Stomach (tissue), 9 donors: ENCODE results near the gene EPN2. TPM values are rescaled to one million over a fixed set of nuclear protein-coding genes. Genes with fewer than 3 reads are reported as not detected.
A peak's percentile ranks its signal among the peaks of the same experiment; 100 is the strongest.

Experiments used
- DNase-seq, 2 donors: peaks; one replicate each; pipeline versions ENCODE4 v3.0.0 to v3.0.0-alpha.2; 2013 to 2019
- H3K27ac ChIP-seq, 5 donors: fragments of 200-600 bp in 4 of 5; sonication (generic) in 4 of 5; one replicate each; pipeline ENCODE4 v1.5.1; 2013 to 2019; ENCODE audit warnings: mild to moderate bottlenecking in 1 of 5, moderate library complexity in 1 of 5
- H3K27me3 ChIP-seq, 3 donors: fragments of 200-600 bp; sonication (generic); one replicate each; pipeline ENCODE4 v1.5.1; 2017 to 2019; ENCODE audit warnings: mixed run types in 1 of 3
- H3K36me3 ChIP-seq, 4 donors: fragments of 200-600 bp; sonication (generic); 1 replicate in 3 of 4; 2 replicates in 1 of 4; pipeline ENCODE4 v1.5.1; 2016 to 2019
- H3K4me1 ChIP-seq, 4 donors: fragments of 200-600 bp; sonication (generic); one replicate each; pipeline ENCODE4 v1.5.1; 2016 to 2019
- H3K4me3 ChIP-seq, 4 donors: fragments of 200-600 bp; sonication (generic) in 3 of 4; one replicate each; pipeline ENCODE4 v1.5.1; 2016 to 2019; ENCODE audit warnings: mild to moderate bottlenecking in 1 of 4
- H3K9me3 ChIP-seq, 4 donors: fragments of 200-600 bp; sonication (generic); one replicate each; pipeline ENCODE4 v1.5.1; 2016 to 2019
- EP300 ChIP-seq: sonication (generic); formaldehyde crosslinking; IDR thresholded peaks from one replicate; pipeline ENCODE4 v1.6.1; 2017; ENCODE audit warnings: antibody characterized with exemption
- POLR2A ChIP-seq, 4 donors: fragments of 450-650 bp; IDR thresholded peaks; one replicate each; pipeline ENCODE4 v1.6.1; 2016; ENCODE audit warnings: antibody characterized with exemption in 4 of 4, control low read depth in 2 of 4, mild to moderate bottlenecking in 1 of 4, moderate library complexity in 1 of 4
- POLR2AphosphoS5 ChIP-seq, 3 donors: sonication (generic); formaldehyde crosslinking; IDR thresholded peaks; one replicate each; pipeline ENCODE4 v1.6.1; 2016; ENCODE audit warnings: antibody characterized with exemption in 3 of 3
- WGBS, 5 donors: extraction: QIAGEN DNeasy Blood & Tissue Kit in 3 of 5; methylation state at CpG; one replicate each; pipeline versions ENCODE4 v1.1.5 to v1.1.7; 2013 to 2018; 5-methylcytosine and 5-hydroxymethylcytosine counted together
- intact Hi-C: fragments of 100-400 bp; cut with DNase I; formaldehyde crosslinking; loops from one replicate; pipeline ENCODE4 v1.15.1; 2023; ENCODE audit warnings: low total_unique reads
- polyA plus RNA-seq, 3 donors: library from polyadenylated mRNA; stranded (reverse); fragments of 200-250 nt; gene quantifications; one replicate each; pipeline ENCODE4 v1.2.3, GENCODE V29; 2013
- total RNA-seq, 5 donors: library from RNA; depleted of rRNA; stranded (reverse); fragments of >200 nt; gene quantifications; one replicate each; pipeline versions ENCODE4 v1.1.0 to v1.2.3, GENCODE V29; 2014 to 2016
- TF ChIP-seq, protein P1 (sequence below), 7 experiments: fragments of 450-650 bp in 4 of 7; fragments of 200-600 bp in 3 of 7; sonication (generic) in 3 of 7; IDR thresholded peaks; one replicate each; pipeline ENCODE4 v1.5.1; 2016 to 2019; ENCODE audit warnings: antibody characterized with exemption in 7 of 7, control low read depth in 2 of 7, mild to moderate bottlenecking in 1 of 7
- donor health status: healthy with polysubstance abuse.
- donor health status: Bipolar disorder and iron deficiency.
- donor health status: healthy.

Gene EPN2
- total and polyA plus RNA-seq, 8 donors, result 10.7 to 71.9 (median 25.7) TPM

DNA sequence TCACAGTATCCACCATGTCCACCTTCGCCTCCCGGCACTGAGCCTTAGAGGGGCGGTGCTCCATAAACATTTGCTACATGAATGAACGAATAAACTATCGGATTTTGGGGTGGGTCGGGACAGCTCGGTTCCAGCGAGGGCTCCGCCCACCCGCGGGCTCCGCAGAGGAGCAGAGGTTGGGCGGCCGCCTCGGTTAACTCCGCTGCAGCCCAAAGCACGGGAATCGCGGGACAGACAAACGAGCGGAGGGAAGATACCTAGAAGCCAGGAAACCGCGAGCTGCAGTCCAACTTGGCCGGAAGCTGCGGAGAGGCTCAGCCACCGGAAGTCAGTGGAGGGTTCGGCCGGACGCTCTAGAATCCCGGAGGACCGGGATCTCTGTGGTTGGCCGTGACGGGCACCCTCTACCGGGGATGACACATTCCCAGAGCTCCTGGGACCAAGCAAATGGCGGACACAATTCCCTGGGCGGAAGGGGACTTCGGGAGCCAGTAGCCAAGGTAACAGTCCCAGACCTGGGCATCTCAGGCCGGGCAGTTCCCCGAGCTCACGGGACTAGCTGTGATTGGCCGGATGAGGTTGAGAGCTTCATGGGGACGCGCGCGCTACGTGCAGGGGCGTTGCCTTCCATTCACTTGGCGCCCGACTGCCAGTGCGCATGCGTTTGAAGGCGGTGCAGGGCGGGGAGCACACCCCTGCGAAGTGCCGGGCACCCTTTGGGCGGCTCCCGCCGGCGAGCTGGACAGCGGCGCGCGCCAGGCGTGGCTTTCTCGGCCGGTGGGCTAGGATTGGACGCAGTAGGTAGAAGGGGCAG is 140.6 kb downstream of the EPN2 start:
- peak overlapping the region; percentile 94 to 99 (median 97) for H3K27ac ChIP-seq
- TF ChIP-seq, protein P1, sequence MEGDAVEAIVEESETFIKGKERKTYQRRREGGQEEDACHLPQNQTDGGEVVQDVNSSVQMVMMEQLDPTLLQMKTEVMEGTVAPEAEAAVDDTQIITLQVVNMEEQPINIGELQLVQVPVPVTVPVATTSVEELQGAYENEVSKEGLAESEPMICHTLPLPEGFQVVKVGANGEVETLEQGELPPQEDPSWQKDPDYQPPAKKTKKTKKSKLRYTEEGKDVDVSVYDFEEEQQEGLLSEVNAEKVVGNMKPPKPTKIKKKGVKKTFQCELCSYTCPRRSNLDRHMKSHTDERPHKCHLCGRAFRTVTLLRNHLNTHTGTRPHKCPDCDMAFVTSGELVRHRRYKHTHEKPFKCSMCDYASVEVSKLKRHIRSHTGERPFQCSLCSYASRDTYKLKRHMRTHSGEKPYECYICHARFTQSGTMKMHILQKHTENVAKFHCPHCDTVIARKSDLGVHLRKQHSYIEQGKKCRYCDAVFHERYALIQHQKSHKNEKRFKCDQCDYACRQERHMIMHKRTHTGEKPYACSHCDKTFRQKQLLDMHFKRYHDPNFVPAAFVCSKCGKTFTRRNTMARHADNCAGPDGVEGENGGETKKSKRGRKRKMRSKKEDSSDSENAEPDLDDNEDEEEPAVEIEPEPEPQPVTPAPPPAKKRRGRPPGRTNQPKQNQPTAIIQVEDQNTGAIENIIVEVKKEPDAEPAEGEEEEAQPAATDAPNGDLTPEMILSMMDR (IDR thresholded peaks at IDR 0.05), result peak in 1 of 7 experiments; percentile 8
- TF ChIP-seq POLR2AphosphoS5 (IDR thresholded peaks at IDR 0.05) (peak; percentile 81 to 90 (median 81)), POLR2A (IDR thresholded peaks at IDR 0.05) (no peak)
- H3K27me3 ChIP-seq, result no peaks in the 10 kb centered on the region
- peaks cover 19 to 57% (median 51%) of the 10 kb centered on the region in 4 donors for H3K4me1 ChIP-seq
- 0 to 1% (median 1%) methylated on average over 35 to 67 of the region's 67 CpGs for WGBS, 5 donors
- H3K9me3 ChIP-seq, result no peaks in the 10 kb centered on the region
- peak overlapping the region; percentile 69 to 95 (median 87) for H3K4me3 ChIP-seq
- H3K36me3 ChIP-seq, result peaks cover 31 to 34% (median 33%) of the 10 kb centered on the region in 4 donors
- intact Hi-C loops, result no loop called here
- DNase-seq, result peak; percentile 98 to 100

DNA sequence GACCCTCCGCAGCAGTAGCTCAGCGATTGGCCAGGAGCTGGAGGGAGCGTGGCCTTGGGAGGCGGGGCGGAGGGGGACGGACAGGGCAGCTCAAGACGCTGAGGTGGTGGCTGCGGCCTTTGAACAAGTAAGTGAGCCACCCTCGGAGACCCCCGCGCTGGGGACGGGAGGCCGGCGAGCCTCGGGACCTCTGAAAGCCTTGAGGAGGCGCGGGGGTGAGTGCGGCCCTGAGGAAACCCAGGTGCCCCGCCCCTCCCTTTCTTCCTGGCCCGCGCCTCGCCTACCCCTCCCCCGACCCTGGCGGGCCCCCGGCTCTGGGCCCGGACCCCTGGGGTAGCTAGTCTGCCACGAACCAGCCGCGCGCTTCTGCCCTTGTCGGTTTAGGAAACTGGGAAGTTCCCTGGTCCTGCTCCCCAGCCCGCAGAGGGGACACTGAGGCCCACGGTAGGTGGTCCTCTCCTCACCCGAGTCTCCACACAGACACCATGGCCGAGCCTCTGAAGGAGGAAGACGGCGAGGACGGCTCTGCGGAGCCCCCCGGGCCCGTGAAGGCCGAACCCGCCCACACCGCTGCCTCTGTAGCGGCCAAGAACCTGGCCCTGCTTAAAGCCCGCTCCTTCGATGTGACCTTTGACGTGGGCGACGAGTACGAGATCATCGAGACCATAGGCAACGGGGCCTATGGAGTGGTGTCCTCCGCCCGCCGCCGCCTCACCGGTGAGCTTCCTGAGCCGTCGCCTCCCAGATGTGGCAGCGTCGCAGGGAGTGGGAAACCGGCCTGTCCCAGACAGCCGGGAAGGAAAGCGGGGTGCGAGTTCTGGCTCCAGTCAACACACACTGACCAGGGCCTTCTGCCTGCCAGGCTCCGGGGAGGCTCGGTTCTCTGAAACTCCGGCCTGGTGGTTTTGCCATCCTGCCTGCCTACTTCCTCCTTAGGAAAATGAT is 141.5 kb downstream of the EPN2 start, which contains the start of gene MAPK7:
Gene MAPK7, plus strand, starts transcription at position 83 of the 945 bp plus-strand sequence. Its CDS starts 403 bp downstream, at position 486.
- peak in 1 of 2 donors; percentile 56 for DNase-seq
- H3K27me3 ChIP-seq, result no peaks in the 10 kb centered on the region
- peak within 1 kb of the TSS; percentile 69 to 95 (median 87) for H3K4me3 ChIP-seq
- peak within 1 kb of the TSS; percentile 94 to 99 (median 97) for H3K27ac ChIP-seq
- no peaks in the 10 kb centered on the region for H3K9me3 ChIP-seq
- peaks cover 40 to 43% (median 42%) of the 10 kb centered on the region in 4 donors for H3K36me3 ChIP-seq
- intact Hi-C loops, result no loop called here
- peaks cover 25 to 66% (median 59%) of the 10 kb centered on the region in 4 donors for H3K4me1 ChIP-seq
- TF ChIP-seq, protein P1 (IDR thresholded peaks at IDR 0.05), result no peak
- no peak for TF ChIP-seq POLR2A (IDR thresholded peaks at IDR 0.05)
- TF ChIP-seq POLR2AphosphoS5 (IDR thresholded peaks at IDR 0.05), result no peak
- TF ChIP-seq EP300, result no peak
- WGBS, 5 donors, result 4 to 8% (median 7%) methylated on average over 41 to 69 of the region's 69 CpGs

DNA sequence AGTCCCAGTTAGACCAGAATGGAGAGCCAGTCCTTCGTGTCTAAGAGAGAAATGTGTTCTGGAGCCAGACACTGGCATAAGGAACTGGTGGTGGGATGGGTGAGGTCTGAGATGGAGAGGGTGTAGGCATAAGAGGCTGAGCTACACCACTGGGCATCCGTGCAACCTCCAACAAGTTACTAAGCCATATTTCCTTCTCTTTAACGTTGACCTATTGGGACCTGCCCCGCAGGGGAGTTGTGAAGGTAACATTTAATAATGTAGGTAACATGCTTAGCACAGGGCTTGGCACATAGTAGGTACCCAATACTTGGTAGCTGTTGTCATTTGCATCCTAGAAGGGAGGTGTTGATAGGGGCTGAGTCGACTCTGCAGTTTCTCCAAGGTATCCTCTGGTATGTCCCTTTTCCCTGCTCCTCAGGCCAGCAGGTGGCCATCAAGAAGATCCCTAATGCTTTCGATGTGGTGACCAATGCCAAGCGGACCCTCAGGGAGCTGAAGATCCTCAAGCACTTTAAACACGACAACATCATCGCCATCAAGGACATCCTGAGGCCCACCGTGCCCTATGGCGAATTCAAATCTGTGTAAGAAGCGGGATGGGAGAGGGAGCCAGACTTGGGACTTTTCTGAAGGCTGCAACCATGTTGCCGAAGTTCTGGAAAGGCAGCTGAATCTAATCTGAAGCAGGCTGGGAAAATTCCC is 142.3 kb downstream of the EPN2 start:
- WGBS, 5 donors, result 76 to 85% (median 78%) methylated on average over 10 to 13 of the region's 13 CpGs
- H3K36me3 ChIP-seq, result peaks cover 46 to 51% (median 51%) of the 10 kb centered on the region in 4 donors
- no peaks in the 10 kb centered on the region for H3K9me3 ChIP-seq
- peak overlapping the region; percentile 85 to 99 (median 96) for H3K27ac ChIP-seq
- TF ChIP-seq EP300 (no peak), POLR2AphosphoS5 (IDR thresholded peaks at IDR 0.05) (no peak), POLR2A (IDR thresholded peaks at IDR 0.05) (no peak)
- TF ChIP-seq, protein P1 (IDR thresholded peaks at IDR 0.05), result no peak
- intact Hi-C loops, result no loop called here
- H3K4me3 ChIP-seq, result peak overlapping the region; percentile 69 to 95 (median 87)
- no peaks in the 10 kb centered on the region for H3K27me3 ChIP-seq
- H3K4me1 ChIP-seq, result peaks cover 34 to 74% (median 67%) of the 10 kb centered on the region in 4 donors
- DNase-seq, result no peak
